Measurements from ENCODE around the gene PTCH2.

GRCh38 chr1:44884746-44885145 lies 41.7 kb upstream of the PTCH2 start:
- TF ChIP-seq CTCF (IDR thresholded peaks at IDR 0.05; ENCODE audit: low read length) (no peak), EZH2 (IDR thresholded peaks at IDR 0.05; ENCODE audit: borderline replicate concordance, low read length) (no peak)
